8988T (cell line): Measurements from ENCODE around the gene CTNNA1.
"Not testable (repeated sequence)": the region's sequence is repeated elsewhere in the genome, so short reads cannot be mapped to it uniquely, and the experiment has no call there.

Experiments
- DNase-seq: peaks from one replicate; pipeline ENCODE4 v3.0.0; 2011

The CTNNA1 gene

GRCh38 chr5:138752951-138753793 is at the start of gene CTNNA1:
Gene CTNNA1 (plus strand): TSS chr5:138753425. CDS start chr5:138781925, 28,500 bp downstream.
- peak; percentile 76 for DNase-seq

GRCh38 chr5:138703777-138704176 is 49.4 kb upstream of the CTNNA1 start:
- not testable (repeated sequence) for DNase-seq

GRCh38 chr5:138705007-138705406 is 48.2 kb upstream of the CTNNA1 start:
- no peak for DNase-seq

GRCh38 chr5:138705567-138705966 is 47.7 kb upstream of the CTNNA1 start:
- no peak for DNase-seq

- DNase-seq, result peak; percentile 44
Measured at GRCh38 chr5:138706655-138707480, 46.4 kb upstream of the CTNNA1 start.

- DNase-seq, result no peak
Measured at GRCh38 chr5:138708791-138709190, 44.4 kb upstream of the CTNNA1 start.

- no peak for DNase-seq
Measured at GRCh38 chr5:138709202-138709601, 44.0 kb upstream of the CTNNA1 start.

GRCh38 chr5:138711087-138711486 is 42.1 kb upstream of the CTNNA1 start:
- no peak for DNase-seq

- DNase-seq, result no peak
Measured at GRCh38 chr5:138711811-138712210, 41.4 kb upstream of the CTNNA1 start.

- DNase-seq, result no peak
Measured at GRCh38 chr5:138712324-138712723, 40.9 kb upstream of the CTNNA1 start.

- no peak for DNase-seq
Measured at GRCh38 chr5:138712791-138713190, 40.4 kb upstream of the CTNNA1 start.

- DNase-seq, result no peak
Measured at GRCh38 chr5:138713247-138713646, 40.0 kb upstream of the CTNNA1 start.

- no peak for DNase-seq
Measured at GRCh38 chr5:138714694-138715093, 38.5 kb upstream of the CTNNA1 start.

- DNase-seq, result not testable (repeated sequence)
Measured at GRCh38 chr5:138715931-138716432, 37.2 kb upstream of the CTNNA1 start.

- DNase-seq, result no peak
Measured at GRCh38 chr5:138716456-138716924, 36.7 kb upstream of the CTNNA1 start.

- DNase-seq, result no peak
Measured at GRCh38 chr5:138717399-138717798, 35.8 kb upstream of the CTNNA1 start.

GRCh38 chr5:138719811-138720210 is 33.4 kb upstream of the CTNNA1 start:
- DNase-seq, result no peak

- no peak for DNase-seq
Measured at GRCh38 chr5:138720840-138721239, 32.4 kb upstream of the CTNNA1 start.

GRCh38 chr5:138721979-138722378 is 31.2 kb upstream of the CTNNA1 start:
- DNase-seq, result no peak

GRCh38 chr5:138722544-138723177 is 30.6 kb upstream of the CTNNA1 start:
- no peak for DNase-seq

- no peak for DNase-seq
Measured at GRCh38 chr5:138724470-138725146, 28.6 kb upstream of the CTNNA1 start.

GRCh38 chr5:138725153-138725817 is 27.9 kb upstream of the CTNNA1 start:
- DNase-seq, result peak; percentile 29
